SU-DHL-6 (cell line): ENCODE results near the gene WDR5.

ENCODE experiments used
- H2AFZ ChIP-seq: fragments of 200-600 bp; sonication (generic); 2 replicates; pipeline ENCODE4 v1.6.1; 2014; ENCODE audit warnings: low read depth, mild to moderate bottlenecking, moderate library complexity, mixed read lengths, antibody characterized with exemption, low read length; ENCODE audit not compliant: severe bottlenecking
- H3F3A ChIP-seq: fragments of 200-600 bp; shearing (Covaris generic); 2 replicates; pipeline ENCODE4 v1.6.0; 2016; ENCODE audit warnings: antibody characterized with exemption, mild to moderate bottlenecking; ENCODE audit not compliant: insufficient read depth
- H3K27ac ChIP-seq: fragments of 200-600 bp; sonication (generic); 2 replicates; pipeline ENCODE4 v1.5.1; 2016; ENCODE audit warnings: low read depth, mild to moderate bottlenecking, low read length, moderate library complexity, mixed read lengths
- H3K27me3 ChIP-seq: fragments of 200-600 bp; sonication (generic), shearing (Covaris generic); 2 replicates; pipeline ENCODE4 v1.6.0; 2014; ENCODE audit warnings: mild to moderate bottlenecking, low read length
- H3K36me3 ChIP-seq: fragments of 200-600 bp; sonication (generic); 2 replicates; pipeline ENCODE4 v1.6.1; 2014; ENCODE audit warnings: mild to moderate bottlenecking, low read length, mixed read lengths
- H3K4me2 ChIP-seq: fragments of 300-600, 200-600 bp; shearing (Covaris generic), sonication (generic); 2 replicates; pipeline ENCODE4 v1.6.0; 2014; ENCODE audit warnings: low read length, low read depth, mild to moderate bottlenecking; ENCODE audit not compliant: poor library complexity, severe bottlenecking
- H3K4me3 ChIP-seq: fragments of 200-600 bp; sonication (generic); 2 replicates; pipeline ENCODE4 v1.5.1; 2014; ENCODE audit warnings: antibody characterized with exemption, low read length, mild to moderate bottlenecking, mixed read lengths; ENCODE audit not compliant: insufficient read depth, poor library complexity, severe bottlenecking
- H3K79me2 ChIP-seq: fragments of 200-600 bp; sonication (generic); 2 replicates; pipeline ENCODE4 v1.6.1; 2014; ENCODE audit warnings: mild to moderate bottlenecking, low read length, moderate library complexity; ENCODE audit not compliant: insufficient read depth
- H3K9ac ChIP-seq: fragments of 200-600 bp; sonication (generic); 2 replicates; pipeline ENCODE4 v1.7.0; 2014; ENCODE audit warnings: mild to moderate bottlenecking, low read length
- H3K9me2 ChIP-seq: fragments of 200-600 bp; sonication (generic); replicated peaks from 2 replicates; pipeline ENCODE4 v1.6.1; 2014; ENCODE audit warnings: low read length; ENCODE audit not compliant: insufficient read depth
- H3K9me3 ChIP-seq: fragments of 200-600 bp; sonication (generic); 2 replicates; pipeline ENCODE4 v1.6.1; 2014; ENCODE audit warnings: low read length, mixed read lengths; ENCODE audit not compliant: insufficient read depth
- H4K20me1 ChIP-seq: fragments of 200-600 bp; sonication (generic); 2 replicates; pipeline ENCODE4 v1.6.1; 2014; ENCODE audit warnings: low read depth, mild to moderate bottlenecking, antibody characterized with exemption, low read length, moderate library complexity, mixed read lengths
- CTCF ChIP-seq: fragments of 200-600 bp; sonication (generic); IDR thresholded peaks from one replicate; pipeline ENCODE4 v1.5.1; 2017; ENCODE audit warnings: antibody characterized with exemption, mild to moderate bottlenecking, low read length, moderate library complexity; ENCODE audit not compliant: insufficient read depth, poor library complexity, severe bottlenecking
- EZH2phosphoT487 ChIP-seq: fragments of 200-600 bp; sonication (generic), shearing (Covaris generic); conservative IDR thresholded peaks from 2 replicates; pipeline ENCODE4 v1.6.1; 2018; ENCODE audit warnings: mild to moderate bottlenecking, antibody characterized with exemption, low read length, moderate library complexity, mixed read lengths

The WDR5 gene

GRCh38 chr9:134155812-134156377, 20.0 kb downstream of the WDR5 start:
- no peaks in the 10 kb centered on the region for H3K79me2 ChIP-seq
- no peak overlapping the region for H3K9ac ChIP-seq
- H3K4me3 ChIP-seq, result no peak overlapping the region
- no peak for TF ChIP-seq CTCF
- TF ChIP-seq EZH2phosphoT487, result no peak
- H3K9me3 ChIP-seq, result no peaks in the 10 kb centered on the region
- no peaks in the 10 kb centered on the region for H4K20me1 ChIP-seq
- H3K27me3 ChIP-seq, result no peaks in the 10 kb centered on the region
- H3K36me3 ChIP-seq, result no peaks in the 10 kb centered on the region
- H2AFZ ChIP-seq, result no peak overlapping the region
- no peaks in the 10 kb centered on the region for H3F3A ChIP-seq
- no peak overlapping the region for H3K27ac ChIP-seq
- H3K9me2 ChIP-seq, result no peaks in the 10 kb centered on the region
- no peak overlapping the region for H3K4me2 ChIP-seq

- no peaks in the 10 kb centered on the region for H3K36me3 ChIP-seq
- no peaks in the 10 kb centered on the region for H3K9me2 ChIP-seq
- H3F3A ChIP-seq, result no peaks in the 10 kb centered on the region
- H3K27ac ChIP-seq, result no peak overlapping the region
- no peak overlapping the region for H3K4me3 ChIP-seq
- no peak overlapping the region for H2AFZ ChIP-seq
- H3K9me3 ChIP-seq, result no peaks in the 10 kb centered on the region
- H4K20me1 ChIP-seq, result no peaks in the 10 kb centered on the region
- H3K79me2 ChIP-seq, result no peaks in the 10 kb centered on the region
- TF ChIP-seq CTCF (no peak), EZH2phosphoT487 (no peak)
- H3K4me2 ChIP-seq, result no peak overlapping the region
- H3K27me3 ChIP-seq, result no peaks in the 10 kb centered on the region
- H3K9ac ChIP-seq, result no peak overlapping the region
Observed at GRCh38 chr9:134156564-134157377, 20.9 kb downstream of the WDR5 start.

- TF ChIP-seq CTCF (no peak), EZH2phosphoT487 (no peak)
- Histone ChIP-seq H3K79me2 (no peaks in the 10 kb centered on the region), H3K27ac (no peak overlapping the region), H3K9ac (no peak overlapping the region), H3K27me3 (no peaks in the 10 kb centered on the region), H3K4me3 (no peak overlapping the region), H2AFZ (no peak overlapping the region), H3K9me3 (no peaks in the 10 kb centered on the region), H3K9me2 (no peaks in the 10 kb centered on the region), H3K4me2 (no peak overlapping the region), H3F3A (no peaks in the 10 kb centered on the region), H3K36me3 (no peaks in the 10 kb centered on the region), H4K20me1 (no peaks in the 10 kb centered on the region)
Observed at GRCh38 chr9:134157378-134157885, 21.6 kb downstream of the WDR5 start.
